Psoas muscle (tissue), 8 donors: Measurements from ENCODE around the gene ADPGK. TPM values are rescaled to one million over a fixed set of nuclear protein-coding genes. Genes with fewer than 3 reads are reported as not detected.

ENCODE experiments used
- ATAC-seq, 4 donors: fragments of 200-7000 bp; cut with Tn5 transposase; one replicate each; pipeline ENCODE4 v1.9.1; 2020; ENCODE audit warnings: moderate library complexity in 3 of 4, mild to moderate bottlenecking in 2 of 4
- DNase-seq, 2 donors: peaks; one replicate each; pipeline ENCODE4 v3.0.0-alpha.2; 2020
- H3K27ac ChIP-seq: fragments of 200-600 bp; one replicate; pipeline ENCODE4 v1.8.0; 2022
- H3K27me3 ChIP-seq, 3 donors: fragments of 200-600 bp in 1 of 3; one replicate each; pipeline versions ENCODE4 v1.6.1 to v1.8.0; 2013 to 2022; ENCODE audit warnings: low read length in 2 of 3, mild to moderate bottlenecking in 2 of 3, moderate library complexity in 1 of 3; ENCODE audit not compliant: insufficient read depth in 3 of 3
- H3K36me3 ChIP-seq, 2 donors: fragments of 200-600 bp in 1 of 2; one replicate each; pipeline versions ENCODE4 v1.6.1 to v1.8.0; 2013 to 2022; ENCODE audit warnings: low read depth in 1 of 2, mild to moderate bottlenecking in 1 of 2, moderate library complexity in 1 of 2; ENCODE audit not compliant: insufficient read depth in 1 of 2
- H3K4me1 ChIP-seq: fragments of 200-600 bp; one replicate; pipeline ENCODE4 v1.8.0; 2022
- H3K4me3 ChIP-seq: fragments of 200-600 bp; one replicate; pipeline ENCODE4 v1.8.0; 2022; ENCODE audit warnings: mild to moderate bottlenecking
- H3K9me3 ChIP-seq: fragments of 200-600 bp; one replicate; pipeline ENCODE4 v1.8.0; 2022
- WGBS, 3 donors: extraction: QIAGEN DNeasy Blood & Tissue Kit; methylation state at CpG; one replicate each; pipeline versions ENCODE4 v1.1.6 to v1.1.7; 2013; 5-methylcytosine and 5-hydroxymethylcytosine counted together
- intact Hi-C, 2 donors: fragments of 100-400 bp; cut with DNase I; formaldehyde crosslinking; loops; one replicate each; pipeline versions ENCODE4 v1.11.0 to v1.14.2; 2022
- polyA plus RNA-seq, 3 donors: library from polyadenylated mRNA; stranded (reverse); fragments of 200-250 nt; gene quantifications; one replicate each; pipeline ENCODE4 v1.2.3, GENCODE V29; 2013
- total RNA-seq, 4 donors: library from RNA; stranded (reverse); fragmentation: NEBNext Ultra II Directional in 2 of 4; extraction: Animal tissue kit (Norgen Biotek cat#: 25700) in 2 of 4; gene quantifications; one replicate each; pipeline versions ENCODE4 v1.2.1 to v1.2.4, GENCODE V29; 2021 to 2023
- TF ChIP-seq, protein P1 (sequence below): fragments of 200-600 bp; IDR thresholded peaks from one replicate; pipeline ENCODE4 v1.8.0; 2022; ENCODE audit warnings: antibody characterized with exemption
- donor health status: healthy with polysubstance abuse.
- donor health status: DM: no; HTN: no; CAD: no; lungs with moderate emphysema.
- donor health status: Bipolar disorder and iron deficiency.
- donor health status: healthy.
- donor health status: DM: yes; HTN: yes; CAD: no.
- donor health status: DM: no; HTN: no; CAD: no.
- donor health status: DM: no; HTN: no; CAD: no.
- donor health status: DM: yes; HTN: yes; CAD: no.

The ADPGK gene
- total and polyA plus RNA-seq, 7 donors: 7.9 to 14.2 (median 10.5) TPM

GRCh38 chr15:72784456-72784876 is 908 bp upstream of the ADPGK start:
- peaks cover 4 to 12% of the 10 kb centered on the region in 2 donors for H3K36me3 ChIP-seq
- intact Hi-C loops: loop anchor here (5.0 to 10.0 kb wide), 4 partner anchors 90 to 460 kb away; partner anchors contain the start of gene NEO1 (in 1 of the 2)
- H3K27me3 ChIP-seq: no peaks in the 10 kb centered on the region
- peak overlapping the region; percentile 91 for H3K4me3 ChIP-seq
- TF ChIP-seq, protein P1, sequence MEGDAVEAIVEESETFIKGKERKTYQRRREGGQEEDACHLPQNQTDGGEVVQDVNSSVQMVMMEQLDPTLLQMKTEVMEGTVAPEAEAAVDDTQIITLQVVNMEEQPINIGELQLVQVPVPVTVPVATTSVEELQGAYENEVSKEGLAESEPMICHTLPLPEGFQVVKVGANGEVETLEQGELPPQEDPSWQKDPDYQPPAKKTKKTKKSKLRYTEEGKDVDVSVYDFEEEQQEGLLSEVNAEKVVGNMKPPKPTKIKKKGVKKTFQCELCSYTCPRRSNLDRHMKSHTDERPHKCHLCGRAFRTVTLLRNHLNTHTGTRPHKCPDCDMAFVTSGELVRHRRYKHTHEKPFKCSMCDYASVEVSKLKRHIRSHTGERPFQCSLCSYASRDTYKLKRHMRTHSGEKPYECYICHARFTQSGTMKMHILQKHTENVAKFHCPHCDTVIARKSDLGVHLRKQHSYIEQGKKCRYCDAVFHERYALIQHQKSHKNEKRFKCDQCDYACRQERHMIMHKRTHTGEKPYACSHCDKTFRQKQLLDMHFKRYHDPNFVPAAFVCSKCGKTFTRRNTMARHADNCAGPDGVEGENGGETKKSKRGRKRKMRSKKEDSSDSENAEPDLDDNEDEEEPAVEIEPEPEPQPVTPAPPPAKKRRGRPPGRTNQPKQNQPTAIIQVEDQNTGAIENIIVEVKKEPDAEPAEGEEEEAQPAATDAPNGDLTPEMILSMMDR: no peak
- ATAC-seq (no peak), DNase-seq (no peak)
- 41 to 48% (median 42%) methylated on average over 7 of the region's 7 CpGs for WGBS, 3 donors
- H3K4me1 ChIP-seq: peaks cover 31% of the 10 kb centered on the region
- peak overlapping the region; percentile 95 for H3K27ac ChIP-seq
- no peaks in the 10 kb centered on the region for H3K9me3 ChIP-seq

DNA sequence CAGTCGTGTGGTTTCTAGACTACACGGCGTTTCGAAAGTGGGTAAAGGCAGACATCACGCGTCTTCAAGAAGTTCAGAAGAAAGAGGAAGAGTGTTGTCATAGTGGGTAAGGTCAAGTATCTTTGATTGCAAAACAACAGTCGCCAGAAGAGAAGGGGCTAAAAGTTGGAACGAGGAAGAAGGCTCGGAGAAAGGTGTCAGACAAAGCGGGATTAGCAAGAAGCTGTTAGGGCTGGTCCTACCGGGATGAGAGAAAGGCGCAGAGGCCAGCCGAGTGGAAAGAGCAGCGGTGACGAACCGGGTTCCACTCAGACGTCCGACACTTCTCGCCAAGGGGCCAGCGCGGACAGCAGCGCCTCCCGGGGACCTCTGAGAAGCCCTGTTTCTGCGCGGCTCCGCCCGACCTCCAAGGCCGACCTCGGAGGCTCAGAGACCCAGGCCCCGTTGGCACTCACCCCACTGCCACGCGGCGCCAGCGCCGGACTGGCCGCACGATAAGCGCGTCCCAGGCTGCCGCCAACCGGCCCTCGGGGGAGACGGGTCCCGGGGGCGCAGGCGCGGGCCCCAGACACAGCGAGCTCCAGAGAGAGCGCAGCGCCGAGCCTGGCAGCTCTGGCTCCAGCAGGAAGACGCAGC is 436 bp downstream of the ADPGK start:
- 0 to 1% (median 1%) methylated on average over 46 to 52 of the region's 52 CpGs for WGBS, 3 donors
- intact Hi-C loops: loop anchor here (5.0 to 10.0 kb wide), 4 partner anchors 92 to 462 kb away; partner anchors contain the start of gene NEO1 (in 1 of the 2)
- DNase-seq: peak in 1 of 2 donors; percentile 69

GRCh38 chr15:72782274-72783003 is 1.1 kb downstream of the ADPGK start:
- Histone ChIP-seq H3K27me3 (no peaks in the 10 kb centered on the region), H3K4me1 (peaks cover 31% of the 10 kb centered on the region), H3K27ac (peak overlapping the region; percentile 95), H3K9me3 (no peaks in the 10 kb centered on the region), H3K36me3 (peaks cover 4 to 30% of the 10 kb centered on the region in 2 donors), H3K4me3 (peak overlapping the region; percentile 91)
- 42 to 50% (median 46%) methylated on average over 14 of the region's 14 CpGs for whole genome bisulfite sequencing, 3 donors
- no peak for DNase-seq
- ATAC-seq: no peak
- TF ChIP-seq, protein P1: no peak
- intact Hi-C loops: loop anchor here (5.0 to 10.0 kb wide), 4 partner anchors 92 to 462 kb away; partner anchors contain the start of gene NEO1 (in 1 of the 2)

More for the DNA sequence above, 436 bp downstream of the ADPGK start:
- Histone ChIP-seq H3K4me1 (peaks cover 31% of the 10 kb centered on the region), H3K9me3 (no peaks in the 10 kb centered on the region), H3K36me3 (peaks cover 4 to 26% of the 10 kb centered on the region in 2 donors), H3K27me3 (no peaks in the 10 kb centered on the region), H3K27ac (peak overlapping the region; percentile 95), H3K4me3 (peak overlapping the region; percentile 91)
- peak; percentile 64 to 76 (median 70) for ATAC-seq
- TF ChIP-seq, protein P1: no peak

- DNase-seq (no peak), ATAC-seq (no peak)
- Histone ChIP-seq H3K4me1 (peaks cover 31% of the 10 kb centered on the region), H3K4me3 (peak overlapping the region; percentile 91), H3K27ac (no peak overlapping the region), H3K27me3 (no peaks in the 10 kb centered on the region), H3K9me3 (no peaks in the 10 kb centered on the region), H3K36me3 (peaks cover 4 to 36% of the 10 kb centered on the region in 2 donors)
- TF ChIP-seq, protein P1: no peak
- WGBS, 3 donors: 69 to 88% (median 77%) methylated on average over 6 of the region's 6 CpGs
- intact Hi-C loops: loop anchor here (5.0 to 10.0 kb wide), 4 partner anchors 93 to 463 kb away; partner anchors contain the start of gene NEO1 (in 1 of the 2)
Observed at GRCh38 chr15:72781631-72782030, 1.9 kb downstream of the ADPGK start.
